A673 (cell line): ENCODE measurements around the gene MEGF6.

ENCODE experiments used
- CTCF ChIP-seq: fragments of 300-800, 200-600 bp; sonication (generic); conservative IDR thresholded peaks from 2 replicates; pipeline ENCODE4 v1.5.1; 2017; ENCODE audit warnings: low read depth, mild to moderate bottlenecking, antibody characterized with exemption, low read length, moderate library complexity, mixed read lengths
- EZH2 ChIP-seq: fragments of 200-600 bp; sonication (generic); IDR thresholded peaks from 2 replicates; pipeline ENCODE4 v1.6.1; 2017; ENCODE audit warnings: borderline replicate concordance, low read depth, mild to moderate bottlenecking, mixed read lengths, antibody characterized with exemption, low read length; ENCODE audit not compliant: poor library complexity, severe bottlenecking

GRCh38 chr1:3645666-3646355 lies 34.5 kb upstream of the MEGF6 start:
- TF ChIP-seq CTCF (no peak), EZH2 (no peak)
